Stomach smooth muscle (tissue), 2 donors: ENCODE data around the gene RILP.
A peak's percentile ranks its signal among the peaks of the same experiment; 100 is the strongest.

Source experiments
- H3K27ac ChIP-seq: one replicate; pipeline ENCODE4 v1.7.0; 2013; ENCODE audit warnings: mild to moderate bottlenecking, low read length, inconsistent platforms
- H3K27me3 ChIP-seq, 2 donors: one replicate each; pipeline ENCODE4 v1.7.0; 2013; ENCODE audit warnings: low read length in 2 of 2; ENCODE audit not compliant: insufficient read depth in 2 of 2, control insufficient read depth in 1 of 2
- H3K36me3 ChIP-seq, 2 donors: one replicate each; pipeline ENCODE4 v1.7.0; 2013; ENCODE audit warnings: low read length in 2 of 2; ENCODE audit not compliant: control insufficient read depth in 2 of 2, insufficient read depth in 2 of 2
- H3K4me1 ChIP-seq: one replicate; pipeline ENCODE4 v1.7.0; 2013; ENCODE audit warnings: low read length; ENCODE audit not compliant: control insufficient read depth, insufficient read depth
- H3K4me3 ChIP-seq, 2 donors: one replicate each; pipeline ENCODE4 v1.7.0; 2013; ENCODE audit warnings: low read length in 2 of 2
- H3K9ac ChIP-seq, 2 donors: one replicate each; pipeline ENCODE4 v1.7.0; 2013; ENCODE audit warnings: low read length in 2 of 2, mild to moderate bottlenecking in 1 of 2
- H3K9me3 ChIP-seq, 2 donors: one replicate each; pipeline ENCODE4 v1.7.0; 2013; ENCODE audit warnings: low read length in 2 of 2; ENCODE audit not compliant: control insufficient read depth in 2 of 2
- donor health status: healthy.
- donor health status: Pancreatic carcinoma.

The RILP gene

DNA sequence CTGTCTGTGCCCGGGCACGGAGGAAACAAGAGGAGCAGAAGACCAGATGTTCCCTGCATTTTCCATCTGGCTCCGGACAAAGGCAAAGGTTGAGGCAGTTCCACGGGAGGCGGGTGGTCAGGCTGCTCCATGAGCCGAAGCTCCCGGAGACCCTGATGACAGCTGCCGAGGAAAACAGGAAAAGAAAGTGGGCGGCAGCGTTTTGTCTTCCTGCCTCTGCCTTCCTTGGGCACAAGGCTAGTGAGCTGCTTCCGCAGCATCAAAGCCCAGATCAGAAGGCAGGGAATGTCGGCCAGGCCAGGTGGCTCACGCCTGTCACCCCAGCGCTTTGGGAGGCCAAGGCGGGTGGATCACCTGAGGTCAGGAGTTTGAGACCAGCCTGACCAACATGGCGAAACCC lies 37.3 kb downstream of the RILP start:
- H3K9ac ChIP-seq = no peak overlapping the region
- H3K4me3 ChIP-seq = no peak overlapping the region
- no peak overlapping the region for H3K27ac ChIP-seq
- no peaks in the 10 kb centered on the region for H3K27me3 ChIP-seq
- H3K9me3 ChIP-seq = no peaks in the 10 kb centered on the region
- H3K4me1 ChIP-seq = no peaks in the 10 kb centered on the region
- H3K36me3 ChIP-seq = peaks cover 0 to 3% of the 10 kb centered on the region in 2 donors

DNA sequence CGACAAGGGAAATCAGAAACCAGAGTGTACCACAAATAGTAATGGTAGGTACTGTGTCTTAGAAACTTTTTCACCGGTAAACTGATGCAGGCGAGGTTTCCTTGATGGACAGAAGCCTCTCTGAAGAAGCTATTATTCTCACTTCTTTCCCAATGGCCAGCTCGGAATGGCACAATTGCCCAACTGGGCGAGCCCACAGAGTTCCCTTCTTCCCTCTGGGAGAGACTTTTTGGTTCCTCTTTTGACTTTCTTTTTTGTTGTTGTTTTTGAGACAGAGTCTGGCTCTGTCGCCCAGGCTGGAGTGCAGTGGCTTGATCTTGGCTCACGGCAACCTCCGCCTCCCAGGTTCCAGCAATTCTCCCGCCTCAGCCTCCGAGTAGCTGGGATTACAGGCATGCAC lies 38.0 kb downstream of the RILP start:
- Histone ChIP-seq H3K27me3 (no peaks in the 10 kb centered on the region), H3K9ac (no peak overlapping the region), H3K4me1 (peaks cover 2% of the 10 kb centered on the region), H3K36me3 (peaks cover 0 to 3% of the 10 kb centered on the region in 2 donors), H3K27ac (no peak overlapping the region), H3K9me3 (no peaks in the 10 kb centered on the region), H3K4me3 (no peak overlapping the region)

DNA sequence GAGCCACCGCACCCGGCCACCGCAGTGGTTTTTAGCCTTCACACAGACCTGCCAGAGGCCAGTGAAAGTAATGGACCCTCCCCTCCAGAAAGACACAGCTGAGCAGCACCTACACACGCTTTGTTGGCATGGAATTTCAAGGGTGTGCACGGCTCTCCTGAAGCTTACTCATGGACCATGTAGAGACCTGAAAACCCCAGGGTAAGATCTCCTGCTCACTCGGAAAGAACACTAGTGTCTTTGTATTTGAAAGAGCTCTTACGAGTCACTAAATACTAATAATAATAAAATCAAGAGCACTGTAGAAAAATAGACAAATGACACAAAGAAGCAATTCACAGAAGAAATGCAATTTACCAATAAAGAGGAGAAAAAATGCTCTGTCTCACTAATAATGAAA lies 41.0 kb downstream of the RILP start:
- H3K4me1 ChIP-seq = peaks cover 6% of the 10 kb centered on the region
- no peak overlapping the region for H3K27ac ChIP-seq

DNA sequence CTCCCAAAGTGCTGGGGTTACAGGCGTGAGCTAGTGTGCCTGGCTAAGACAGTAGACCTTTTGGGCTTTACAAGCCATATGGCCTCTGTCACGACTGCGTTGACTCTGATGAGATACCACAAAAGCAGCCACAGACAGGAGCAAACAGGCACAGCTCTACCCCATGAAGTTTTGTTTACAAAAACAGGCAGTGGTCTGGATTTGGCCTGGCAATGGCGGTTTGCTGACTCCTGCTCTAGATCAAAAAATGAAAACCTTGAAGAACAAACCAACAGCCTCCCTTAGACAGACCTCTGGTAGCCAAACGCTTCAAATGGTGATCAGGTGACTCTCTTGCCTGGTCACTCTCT lies 41.7 kb downstream of the RILP start:
- no peaks in the 10 kb centered on the region for H3K9me3 ChIP-seq
- peak overlapping the region; percentile 41 for H3K27ac ChIP-seq
- peaks cover 0 to 4% of the 10 kb centered on the region in 2 donors for H3K36me3 ChIP-seq
- no peak overlapping the region for H3K9ac ChIP-seq
- H3K4me1 ChIP-seq = peaks cover 6% of the 10 kb centered on the region
- no peaks in the 10 kb centered on the region for H3K27me3 ChIP-seq
- no peak overlapping the region for H3K4me3 ChIP-seq

More for the DNA sequence above, 41.0 kb downstream of the RILP start:
- Histone ChIP-seq H3K4me3 (no peak overlapping the region), H3K36me3 (peaks cover 0 to 4% of the 10 kb centered on the region in 2 donors), H3K9me3 (no peaks in the 10 kb centered on the region), H3K9ac (no peak overlapping the region), H3K27me3 (no peaks in the 10 kb centered on the region)

DNA sequence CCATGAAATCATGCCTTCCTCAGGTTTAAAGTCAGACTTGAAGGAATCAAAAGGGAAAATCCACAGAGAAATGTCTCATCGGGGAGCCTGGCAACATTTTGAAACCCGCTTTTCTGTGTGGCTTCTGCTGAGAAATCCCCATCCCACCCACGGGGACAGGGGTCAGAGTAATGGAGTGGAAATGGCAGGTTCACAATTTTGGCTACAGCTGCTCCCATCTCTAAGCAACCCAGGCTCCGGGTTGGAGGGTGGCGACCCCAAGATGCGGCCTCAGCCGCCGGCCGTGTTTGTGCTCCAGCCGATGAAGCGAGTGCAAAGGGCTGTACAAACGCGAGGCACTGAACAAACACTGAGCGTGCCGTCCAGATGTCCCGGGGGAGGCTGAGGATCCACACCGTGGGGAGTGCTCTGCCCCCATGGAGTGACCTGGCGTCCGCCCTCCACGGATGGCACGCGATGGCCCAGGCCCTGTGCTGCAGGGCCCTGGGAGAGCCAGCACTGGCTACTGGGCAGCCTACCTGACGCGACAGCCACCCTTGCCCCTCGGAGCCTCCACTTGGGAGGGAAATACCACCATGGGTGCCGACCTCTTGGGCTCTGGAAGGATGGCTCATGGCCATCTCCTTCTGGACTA lies 43.2 kb downstream of the RILP start:
- Histone ChIP-seq H3K9me3 (no peaks in the 10 kb centered on the region), H3K4me3 (no peak overlapping the region), H3K9ac (no peak overlapping the region), H3K36me3 (peaks cover 0 to 4% of the 10 kb centered on the region in 2 donors), H3K27me3 (no peaks in the 10 kb centered on the region), H3K27ac (no peak overlapping the region), H3K4me1 (peaks cover 6% of the 10 kb centered on the region)

DNA sequence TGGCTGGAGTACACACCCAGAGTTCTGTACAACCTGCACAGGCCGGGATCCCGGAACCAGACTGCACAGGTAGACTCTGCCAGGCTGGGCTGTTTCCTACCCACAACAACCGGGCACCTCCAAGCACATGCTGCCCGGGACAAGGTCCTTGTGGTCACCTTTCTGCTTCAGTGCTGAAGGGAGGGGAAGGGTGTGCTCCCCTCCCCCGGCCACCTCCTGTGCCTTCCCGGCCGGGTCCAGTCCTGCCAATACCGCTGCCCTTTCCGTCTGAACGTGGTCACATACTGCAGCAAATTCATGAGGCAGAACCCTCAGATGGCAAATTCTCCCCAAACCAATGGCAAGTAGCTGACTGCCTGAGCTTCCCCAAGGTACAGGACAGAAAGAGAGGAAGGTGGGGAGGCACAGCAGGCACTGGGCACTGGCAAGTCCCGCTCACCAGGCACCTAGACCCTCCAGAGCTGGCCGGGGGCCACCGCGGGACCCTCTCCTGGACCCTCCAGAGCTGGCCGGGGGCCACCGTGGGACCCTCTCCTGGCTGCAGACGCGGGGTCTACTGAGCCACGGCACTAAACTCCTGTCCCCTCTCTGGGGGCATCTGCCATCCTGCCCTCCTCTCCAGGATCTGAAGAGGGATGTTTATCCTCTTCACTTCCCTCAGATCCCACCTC lies 43.9 kb downstream of the RILP start:
- Histone ChIP-seq H3K27ac (no peak overlapping the region), H3K9ac (no peak overlapping the region), H3K27me3 (no peaks in the 10 kb centered on the region), H3K9me3 (no peaks in the 10 kb centered on the region), H3K4me3 (no peak overlapping the region), H3K4me1 (peaks cover 6% of the 10 kb centered on the region), H3K36me3 (peaks cover 0 to 4% of the 10 kb centered on the region in 2 donors)

DNA sequence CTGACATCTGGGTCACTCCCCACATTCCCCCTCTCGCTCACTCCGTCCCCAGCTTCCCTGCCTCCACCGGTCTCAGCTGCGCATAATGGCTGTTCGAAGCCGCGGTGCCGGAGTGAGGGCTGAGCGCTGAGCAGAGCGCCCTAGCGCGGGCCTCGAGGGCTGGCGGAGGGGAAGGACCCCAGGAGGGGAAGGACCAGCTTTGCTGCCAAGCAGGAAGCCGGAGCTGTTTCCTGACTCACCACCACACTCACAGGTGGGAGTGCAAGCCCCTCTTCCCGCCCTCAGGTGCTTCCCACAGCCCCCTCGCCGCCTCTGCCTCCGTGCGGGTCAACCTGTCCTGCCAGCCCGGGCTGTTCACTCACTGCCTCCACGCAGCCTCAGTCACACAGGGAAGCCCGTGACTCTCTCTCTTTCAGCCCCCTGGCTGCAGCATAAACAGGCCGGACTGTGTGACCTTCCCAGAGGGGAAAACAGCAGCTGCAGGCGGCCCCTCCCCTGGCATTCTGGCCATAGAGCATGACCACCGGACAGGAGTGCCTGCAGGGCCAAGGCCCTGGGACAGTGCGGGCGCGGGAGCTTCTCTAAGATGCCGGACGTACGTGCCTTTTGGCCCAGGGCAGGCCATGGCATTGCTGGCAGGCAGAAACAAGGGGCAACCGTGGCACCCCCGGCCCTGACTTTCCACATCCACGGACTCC lies 44.7 kb downstream of the RILP start:
- Histone ChIP-seq H3K4me1 (peaks cover 6% of the 10 kb centered on the region), H3K36me3 (peaks cover 0 to 4% of the 10 kb centered on the region in 2 donors), H3K27ac (no peak overlapping the region), H3K9ac (no peak overlapping the region), H3K9me3 (no peaks in the 10 kb centered on the region), H3K27me3 (no peaks in the 10 kb centered on the region), H3K4me3 (no peak overlapping the region)

DNA sequence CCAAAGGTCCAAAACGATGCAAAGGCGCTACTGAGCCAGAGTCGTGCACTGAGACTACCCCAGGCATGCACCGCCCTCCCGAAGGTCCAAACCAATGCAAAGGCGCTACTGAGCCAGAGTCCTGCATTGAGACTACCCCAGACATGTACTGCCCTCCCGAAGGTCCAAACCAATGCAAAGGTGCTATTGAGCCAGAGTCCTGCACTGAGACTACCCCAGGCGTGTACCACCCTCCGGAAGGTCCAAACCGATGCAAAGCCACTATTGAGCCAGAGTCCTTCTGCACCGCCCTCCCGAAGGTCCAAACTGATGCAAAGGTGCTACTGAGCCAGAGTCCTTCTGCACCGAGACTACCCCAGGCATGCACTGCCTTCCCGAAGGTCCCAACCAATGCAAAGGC lies 48.1 kb downstream of the RILP start:
- Histone ChIP-seq H3K4me3 (no peak overlapping the region), H3K4me1 (peaks cover 3% of the 10 kb centered on the region), H3K27ac (no peak overlapping the region), H3K36me3 (peaks cover 0 to 4% of the 10 kb centered on the region in 2 donors), H3K9ac (no peak overlapping the region), H3K9me3 (no peaks in the 10 kb centered on the region), H3K27me3 (no peaks in the 10 kb centered on the region)

DNA sequence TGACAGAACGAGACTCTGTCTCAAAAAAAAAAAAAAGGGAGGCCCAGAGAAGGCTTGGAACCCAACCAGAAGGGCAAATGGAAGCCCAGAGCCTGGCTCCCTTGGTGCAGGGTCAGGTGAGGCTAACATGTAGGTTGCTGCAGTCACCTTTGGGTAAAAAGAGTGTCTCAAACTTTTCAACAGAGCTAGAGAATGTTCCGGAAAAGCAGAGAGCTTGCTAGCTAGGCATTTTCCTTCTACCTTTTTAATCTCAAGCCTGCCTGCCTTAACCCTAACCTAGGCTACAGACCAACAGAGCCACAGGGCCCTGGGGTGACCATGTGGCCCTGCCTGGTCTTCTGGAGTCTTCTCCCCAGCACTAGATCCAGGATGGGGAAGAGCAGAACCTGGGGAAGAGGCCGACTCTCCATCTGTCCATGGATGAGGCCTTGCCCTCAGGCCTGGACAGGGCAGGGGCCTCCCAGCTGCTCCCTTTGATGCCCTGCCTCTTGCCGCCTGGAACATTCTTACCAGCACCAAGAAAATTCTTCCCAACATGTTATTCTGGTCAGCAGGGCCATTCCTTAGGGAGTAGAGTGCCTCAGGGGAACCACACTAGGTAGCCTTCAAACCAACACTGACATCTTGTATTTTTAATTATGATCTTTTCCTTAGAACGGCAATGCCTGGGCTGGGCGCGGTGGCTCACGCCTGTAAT lies 51.1 kb downstream of the RILP start:
- Histone ChIP-seq H3K9ac (no peak overlapping the region), H3K9me3 (no peaks in the 10 kb centered on the region), H3K27ac (no peak overlapping the region), H3K4me1 (no peaks in the 10 kb centered on the region), H3K27me3 (no peaks in the 10 kb centered on the region), H3K4me3 (no peak overlapping the region), H3K36me3 (no peaks in the 10 kb centered on the region)

DNA sequence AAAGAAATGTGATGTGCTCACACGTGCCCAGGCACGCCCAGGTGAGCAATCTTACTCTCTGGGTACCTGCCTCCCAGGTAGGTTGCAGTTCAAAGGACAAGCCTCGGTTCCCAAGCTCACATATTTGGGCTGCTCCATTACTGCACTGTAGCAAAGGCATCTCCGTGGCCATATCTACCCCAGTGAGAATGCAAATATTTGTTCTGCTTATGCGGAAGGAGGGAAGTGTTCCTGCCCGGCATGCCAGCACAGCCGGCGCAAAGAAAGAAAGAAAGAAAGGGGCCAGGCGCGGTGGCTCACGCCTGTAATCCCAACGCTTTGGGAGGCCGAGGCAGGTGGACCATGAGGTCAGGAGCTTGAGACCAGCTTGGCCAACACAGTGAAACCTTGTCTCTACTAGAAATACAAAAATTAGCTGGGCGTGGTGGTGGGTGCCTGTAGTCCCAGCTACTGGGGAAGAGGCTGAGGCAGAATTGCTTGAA lies 51.8 kb downstream of the RILP start:
- Histone ChIP-seq H3K4me3 (no peak overlapping the region), H3K27ac (no peak overlapping the region), H3K9me3 (no peaks in the 10 kb centered on the region), H3K9ac (no peak overlapping the region), H3K4me1 (no peaks in the 10 kb centered on the region), H3K36me3 (no peaks in the 10 kb centered on the region), H3K27me3 (no peaks in the 10 kb centered on the region)
